Tibial artery (tissue), 4 donors: ENCODE results near the gene GALNT10.

Experiments used
- DNase-seq, 2 donors: peaks; one replicate each; pipeline ENCODE4 v3.0.0-alpha.2; 2019
- H3K27ac ChIP-seq, 2 donors: fragments of 200-600 bp; sonication (generic) in 1 of 2; 1 replicate in 1 of 2; 2 replicates in 1 of 2; pipeline ENCODE4 v1.5.1; 2018 to 2019; ENCODE audit warnings: mild to moderate bottlenecking in 1 of 2
- H3K27me3 ChIP-seq, 2 donors: fragments of 200-600 bp; sonication (generic) in 1 of 2; one replicate each; pipeline versions ENCODE4 v1.5.1 to v1.6.0; 2016 to 2019
- H3K36me3 ChIP-seq, 3 donors: fragments of 200-600 bp; sonication (generic) in 2 of 3; one replicate each; pipeline ENCODE4 v1.5.1; 2016 to 2019; ENCODE audit warnings: mild to moderate bottlenecking in 2 of 3
- H3K4me1 ChIP-seq, 4 donors: fragments of 200-600 bp; sonication (generic) in 2 of 4; 1 replicate in 3 of 4; 2 replicates in 1 of 4; pipeline ENCODE4 v1.5.1; 2016 to 2019
- H3K4me3 ChIP-seq, 2 donors: fragments of 200-600 bp; sonication (generic) in 1 of 2; 1 replicate in 1 of 2; 2 replicates in 1 of 2; pipeline ENCODE4 v1.5.1; 2018 to 2019; ENCODE audit warnings: mild to moderate bottlenecking in 2 of 2
- H3K9me3 ChIP-seq, 3 donors: fragments of 200-600 bp; sonication (generic) in 1 of 3; one replicate each; pipeline ENCODE4 v1.5.1; 2016 to 2019
- CTCF ChIP-seq, 2 experiments: fragments of 200-600 bp in 1 of 2; fragments of 450-650 bp in 1 of 2; IDR thresholded peaks; one replicate each; pipeline ENCODE4 v1.5.1; 2017 to 2019; ENCODE audit warnings: antibody characterized with exemption in 2 of 2, mild to moderate bottlenecking in 1 of 2, moderate library complexity in 1 of 2
- intact Hi-C: fragments of 100-400 bp; cut with DNase I; formaldehyde crosslinking; loops from one replicate; pipeline ENCODE4 v1.15.0; 2023; ENCODE audit warnings: low total_unique reads

Gene GALNT10

GRCh38 chr5:154315196-154315595 is 124.7 kb downstream of the GALNT10 start:
- H3K4me3 ChIP-seq, result no peak overlapping the region
- no peaks in the 10 kb centered on the region for H3K9me3 ChIP-seq
- H3K27ac ChIP-seq, result peak overlapping the region in 1 of 2 donors; percentile 40
- no peak for TF ChIP-seq CTCF (IDR thresholded peaks at IDR 0.05)
- no peaks in the 10 kb centered on the region for H3K27me3 ChIP-seq
- intact Hi-C loops, result no loop called here
- peaks cover 0 to 38% (median 16%) of the 10 kb centered on the region in 4 donors for H3K4me1 ChIP-seq
- no peaks in the 10 kb centered on the region for H3K36me3 ChIP-seq
- DNase-seq, result no peak

GRCh38 chr5:154315756-154316155 is 125.2 kb downstream of the GALNT10 start:
- peak overlapping the region in 1 of 2 donors; percentile 40 for H3K27ac ChIP-seq
- no peaks in the 10 kb centered on the region for H3K36me3 ChIP-seq
- no peaks in the 10 kb centered on the region for H3K9me3 ChIP-seq
- H3K4me1 ChIP-seq, result peaks cover 0 to 38% (median 16%) of the 10 kb centered on the region in 4 donors
- no peak overlapping the region for H3K4me3 ChIP-seq
- intact Hi-C loops, result no loop called here
- no peak for TF ChIP-seq CTCF (IDR thresholded peaks at IDR 0.05)
- no peaks in the 10 kb centered on the region for H3K27me3 ChIP-seq
- no peak for DNase-seq

GRCh38 chr5:154316223-154316935 is 125.8 kb downstream of the GALNT10 start:
- no peak for DNase-seq
- Histone ChIP-seq H3K4me1 (peaks cover 0 to 38% (median 16%) of the 10 kb centered on the region in 4 donors), H3K9me3 (no peaks in the 10 kb centered on the region), H3K27me3 (no peaks in the 10 kb centered on the region), H3K36me3 (no peaks in the 10 kb centered on the region), H3K27ac (peak overlapping the region; percentile 37 to 40), H3K4me3 (no peak overlapping the region)
- no peak for TF ChIP-seq CTCF (IDR thresholded peaks at IDR 0.05)
- intact Hi-C loops, result no loop called here

GRCh38 chr5:154317916-154318315 is 127.4 kb downstream of the GALNT10 start:
- no peak for TF ChIP-seq CTCF (IDR thresholded peaks at IDR 0.05)
- intact Hi-C loops, result no loop called here
- DNase-seq, result no peak

GRCh38 chr5:154318691-154319090 is 128.2 kb downstream of the GALNT10 start:
- H3K27me3 ChIP-seq, result no peaks in the 10 kb centered on the region
- DNase-seq, result no peak
- peaks cover 0 to 2% (median 0%) of the 10 kb centered on the region in 3 donors for H3K36me3 ChIP-seq
- peaks cover 0 to 25% (median 11%) of the 10 kb centered on the region in 4 donors for H3K4me1 ChIP-seq
- no peak overlapping the region for H3K27ac ChIP-seq
- no peaks in the 10 kb centered on the region for H3K9me3 ChIP-seq
- no peak for TF ChIP-seq CTCF (IDR thresholded peaks at IDR 0.05)
- intact Hi-C loops, result no loop called here
- H3K4me3 ChIP-seq, result no peak overlapping the region

More at GRCh38 chr5:154317916-154318315, 127.4 kb downstream of the GALNT10 start:
- H3K4me1 ChIP-seq, result peaks cover 0 to 33% (median 11%) of the 10 kb centered on the region in 4 donors
- H3K27ac ChIP-seq, result peak overlapping the region in 1 of 2 donors; percentile 37
- no peaks in the 10 kb centered on the region for H3K27me3 ChIP-seq
- no peaks in the 10 kb centered on the region for H3K9me3 ChIP-seq
- H3K36me3 ChIP-seq, result no peaks in the 10 kb centered on the region
- H3K4me3 ChIP-seq, result no peak overlapping the region
